ENCODE results near the gene SPEM3.
"Not testable (repeated sequence)": the region's sequence is repeated elsewhere in the genome, so short reads cannot be mapped to it uniquely, and the experiment has no call there.

Gene SPEM3

GRCh38 chr17:7443499-7444485 lies 15.1 kb downstream of the SPEM3 start:
- no peak for DNase-seq

GRCh38 chr17:7444682-7445618 lies 16.3 kb downstream of the SPEM3 start, which contains the start of gene CHRNB1:
TSS of gene CHRNB1 (plus strand) at chr17:7445061. CDS start at chr17:7445128, 67 bp downstream.
- peak; percentile 9 to 34 for DNase-seq

- peak; percentile 9 to 31 for DNase-seq
These were observed 16.9 kb downstream of the SPEM3 start for GRCh38 chr17:7445619-7445968.

DNA sequence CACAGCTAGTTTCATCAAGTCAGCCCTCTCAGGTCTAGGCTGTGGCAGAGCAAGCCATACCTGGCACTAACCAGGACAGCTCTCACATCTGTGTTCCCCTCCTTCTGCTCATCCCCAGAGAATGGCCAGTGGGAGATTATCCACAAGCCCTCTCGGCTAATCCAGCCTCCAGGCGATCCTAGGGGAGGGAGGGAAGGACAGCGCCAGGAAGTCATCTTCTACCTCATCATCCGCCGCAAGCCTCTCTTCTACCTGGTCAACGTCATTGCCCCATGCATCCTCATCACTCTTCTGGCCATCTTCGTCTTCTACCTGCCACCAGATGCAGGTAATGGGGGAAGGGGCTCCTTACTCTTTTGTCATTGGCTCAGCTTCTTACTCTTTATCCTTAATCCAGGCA lies 19.8 kb downstream of the SPEM3 start:
- DNase-seq, result no peak

GRCh38 chr17:7459961-7460545 lies 31.4 kb downstream of the SPEM3 start:
- no peak for DNase-seq

DNA sequence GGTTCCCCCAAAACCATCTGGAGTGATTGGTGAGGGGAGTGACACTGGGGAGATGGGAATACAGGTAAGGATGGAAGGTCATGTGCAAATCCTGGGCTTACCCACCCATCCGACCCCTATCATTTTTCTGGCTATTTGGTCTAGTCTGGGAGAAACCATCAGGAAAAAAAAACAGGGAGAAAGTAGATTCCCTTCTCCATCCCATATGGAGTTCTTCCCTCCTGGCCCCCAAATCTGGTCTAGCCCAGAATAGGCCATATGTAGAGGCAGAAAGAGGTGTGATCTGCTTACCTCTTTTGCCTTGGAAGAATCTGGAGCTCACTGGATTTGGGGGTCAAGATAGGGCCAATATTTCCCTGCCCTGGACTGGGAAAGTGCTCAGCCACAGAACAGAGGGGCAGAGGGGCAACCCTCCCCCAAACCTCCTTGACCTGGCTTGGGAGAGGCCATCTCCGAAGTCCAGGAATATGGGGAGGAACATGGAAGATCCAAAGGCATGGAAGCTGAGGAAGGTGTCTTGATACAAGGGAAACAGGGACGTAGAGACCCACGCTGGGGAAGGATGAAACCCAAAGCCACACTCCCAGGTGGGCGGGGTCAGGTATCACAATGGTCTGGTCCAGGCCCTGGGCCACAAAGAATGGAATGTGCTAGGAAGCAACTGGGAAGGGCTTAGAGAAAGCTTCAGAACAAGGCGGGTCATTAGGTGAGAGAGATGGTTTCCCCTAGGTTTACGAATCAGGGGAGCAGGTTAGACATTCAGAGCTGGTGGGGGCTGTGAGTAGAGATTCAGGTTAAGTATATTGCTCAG lies 32.4 kb downstream of the SPEM3 start:
- DNase-seq, result no peak

DNA sequence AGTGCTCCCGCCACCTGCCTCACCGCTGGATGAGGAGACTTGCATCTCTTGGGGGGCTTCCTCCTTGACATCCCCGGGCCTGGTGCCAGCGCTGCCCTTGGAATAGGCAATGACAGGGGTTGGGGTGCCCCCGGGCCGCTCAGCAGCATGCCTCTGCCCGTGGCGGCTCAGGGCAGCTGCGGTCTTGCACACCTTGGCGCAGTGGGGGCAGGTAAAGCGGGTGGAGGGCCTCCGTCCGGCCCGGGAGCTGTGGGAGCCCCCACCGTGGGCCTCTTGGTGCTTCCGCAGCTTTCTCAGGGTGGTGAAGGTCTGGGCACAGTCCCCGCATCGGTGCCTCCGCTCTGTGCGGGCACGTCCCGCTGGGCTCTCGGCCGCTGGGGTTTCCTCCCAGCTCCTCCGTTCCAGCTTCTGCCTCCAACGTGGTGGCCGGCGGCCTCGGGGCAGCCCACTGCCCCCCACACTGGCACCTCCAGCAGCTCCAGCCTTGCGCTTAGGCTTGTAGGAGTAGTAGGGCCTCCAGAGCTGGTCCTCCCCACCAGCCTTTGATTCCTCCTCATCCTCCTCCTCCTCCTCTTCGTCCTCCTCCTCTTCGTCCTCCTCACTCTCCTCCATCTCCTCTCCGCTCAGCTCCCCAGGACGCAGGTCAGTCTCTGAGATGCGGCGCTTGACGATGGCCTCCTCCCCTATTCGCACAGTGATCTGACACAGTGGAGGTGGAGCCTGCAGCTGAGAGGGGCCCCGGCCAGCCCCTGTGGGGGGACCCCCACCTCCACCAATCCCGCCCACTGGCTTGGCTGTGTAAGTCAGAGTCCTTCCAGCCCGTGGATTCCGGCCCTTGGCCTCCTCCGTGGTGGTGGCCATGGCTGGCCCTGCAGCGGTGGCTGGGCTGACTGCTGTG lies 34.1 kb downstream of the SPEM3 start:
- DNase-seq, result no peak

GRCh38 chr17:7463372-7463846 lies 34.8 kb downstream of the SPEM3 start:
- no peak for DNase-seq

- DNase-seq, result no peak
These were observed 35.4 kb downstream of the SPEM3 start for GRCh38 chr17:7464081-7464480.

DNA sequence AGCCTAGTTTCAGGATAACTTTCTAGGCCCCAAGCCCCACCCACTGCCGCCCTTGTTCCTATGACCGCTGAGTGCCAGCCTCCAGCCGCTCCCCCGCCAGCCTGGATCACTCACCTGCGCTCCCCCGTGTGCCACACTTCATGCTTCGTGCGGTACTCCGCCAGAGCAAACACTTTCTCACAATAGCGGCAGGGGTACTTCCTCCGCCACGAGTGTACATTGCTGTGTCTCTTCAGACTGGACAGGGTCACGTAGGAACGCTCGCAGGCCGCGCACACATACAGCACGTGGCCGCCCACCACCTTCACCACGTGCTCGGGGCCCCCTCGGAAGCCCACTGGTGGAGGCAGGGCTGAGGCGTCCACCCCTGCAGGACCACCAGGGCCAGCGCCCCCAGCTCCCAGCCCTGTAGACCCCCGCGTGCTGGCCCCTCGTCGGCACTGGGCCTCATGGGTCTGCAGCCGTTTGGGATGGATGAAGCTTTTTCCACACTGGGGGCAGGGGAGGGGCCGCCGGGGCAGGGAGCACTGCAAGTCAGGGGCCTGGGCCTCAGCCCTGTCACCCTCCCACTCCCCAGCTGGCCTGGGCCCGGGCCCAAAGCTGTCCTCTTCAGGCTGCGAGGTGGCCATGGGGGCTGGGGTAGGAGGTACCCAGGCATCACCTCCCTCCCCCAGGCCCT lies 37.1 kb downstream of the SPEM3 start:
- no peak for DNase-seq

DNA sequence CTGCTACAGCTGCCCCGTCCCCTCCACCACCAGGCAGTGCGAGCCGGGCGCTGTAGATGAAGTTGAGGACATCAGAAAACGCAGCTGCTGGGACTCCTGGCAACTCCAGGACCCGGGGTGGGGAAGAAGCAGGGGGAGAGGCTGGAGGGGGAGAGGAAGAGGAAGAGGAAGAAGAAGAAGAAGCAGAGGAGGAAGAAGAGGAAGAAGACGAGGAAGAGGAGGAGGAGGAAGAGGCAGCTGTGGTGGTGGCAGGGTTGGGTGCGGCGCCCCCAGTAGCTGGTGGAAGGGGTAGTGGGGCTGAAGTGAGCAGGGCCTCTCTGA lies 37.6 kb downstream of the SPEM3 start:
- DNase-seq, result no peak

GRCh38 chr17:7466639-7467341 lies 38.1 kb downstream of the SPEM3 start:
- no peak for DNase-seq

- DNase-seq, result no peak
These were observed 38.8 kb downstream of the SPEM3 start for GRCh38 chr17:7467498-7467897.

DNA sequence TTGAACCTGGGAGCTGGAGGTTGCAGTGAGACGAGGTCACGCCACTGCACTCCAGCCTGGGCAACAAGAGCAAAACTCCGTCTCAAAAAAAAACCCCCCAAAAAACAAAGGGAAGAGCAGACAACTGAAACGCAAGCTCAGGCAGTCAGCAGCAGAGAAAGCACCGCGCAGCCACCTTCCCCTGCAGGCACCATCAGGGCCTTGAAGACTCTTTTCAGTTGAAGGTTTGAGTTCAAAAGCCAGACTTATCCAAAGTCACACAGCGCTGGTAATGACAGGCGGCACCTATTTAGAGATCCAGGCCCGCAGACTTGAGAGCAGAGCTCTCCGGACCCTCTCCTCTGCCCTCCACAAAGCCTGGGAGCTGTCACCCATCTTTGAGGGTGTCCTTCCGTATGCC lies 39.6 kb downstream of the SPEM3 start:
- DNase-seq, result no peak

DNA sequence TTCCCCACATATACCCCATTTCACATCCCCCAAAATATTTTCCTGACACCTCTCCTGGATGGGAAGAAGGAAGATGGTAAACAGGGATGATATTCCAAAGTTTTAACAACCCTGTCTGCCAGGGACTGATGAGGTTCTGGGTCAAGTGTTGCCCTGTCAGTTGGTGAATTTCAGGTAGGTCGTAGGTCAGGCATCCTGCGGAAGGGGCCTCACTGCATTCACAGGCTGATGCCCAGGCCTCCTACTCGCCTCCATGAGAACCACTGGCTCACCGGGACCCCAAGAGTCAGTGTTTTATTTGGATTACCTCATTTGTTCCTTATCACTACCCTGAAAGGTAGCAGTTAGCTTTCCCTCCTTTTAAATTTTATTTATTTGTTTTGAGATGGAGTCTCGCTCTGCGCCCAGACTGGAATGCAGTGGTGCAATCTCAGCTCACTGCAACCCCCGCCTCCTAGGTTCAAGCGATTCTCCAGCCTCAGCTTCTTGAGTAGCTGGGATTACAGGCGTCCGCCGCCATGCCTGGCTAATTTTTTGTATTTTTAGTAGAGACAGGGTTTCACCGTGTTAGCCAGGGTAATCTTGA lies 40.2 kb downstream of the SPEM3 start:
- DNase-seq, result no peak

DNA sequence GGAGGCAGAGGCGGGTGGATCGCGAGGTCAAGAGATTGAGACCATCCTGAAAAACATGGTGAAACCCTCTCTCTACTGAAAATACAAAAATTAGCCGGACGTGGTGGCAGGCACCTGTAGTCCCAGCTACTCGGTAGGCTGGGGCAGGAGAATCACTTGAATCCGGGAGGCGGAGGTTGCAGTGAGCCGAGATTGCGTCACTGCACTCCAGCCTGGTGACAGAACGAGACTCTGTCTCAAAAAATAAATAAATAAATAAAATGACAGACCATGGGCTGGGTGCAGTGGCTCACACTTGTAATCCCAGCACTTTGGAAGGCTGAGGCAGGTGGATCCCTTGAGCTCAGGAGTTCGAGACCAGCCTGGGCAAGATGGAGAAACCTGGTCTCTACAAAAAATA lies 41.2 kb downstream of the SPEM3 start:
- DNase-seq, result not testable (repeated sequence)

- DNase-seq, result not testable (repeated sequence)
These were observed 41.9 kb downstream of the SPEM3 start for GRCh38 chr17:7470457-7470973.

DNA sequence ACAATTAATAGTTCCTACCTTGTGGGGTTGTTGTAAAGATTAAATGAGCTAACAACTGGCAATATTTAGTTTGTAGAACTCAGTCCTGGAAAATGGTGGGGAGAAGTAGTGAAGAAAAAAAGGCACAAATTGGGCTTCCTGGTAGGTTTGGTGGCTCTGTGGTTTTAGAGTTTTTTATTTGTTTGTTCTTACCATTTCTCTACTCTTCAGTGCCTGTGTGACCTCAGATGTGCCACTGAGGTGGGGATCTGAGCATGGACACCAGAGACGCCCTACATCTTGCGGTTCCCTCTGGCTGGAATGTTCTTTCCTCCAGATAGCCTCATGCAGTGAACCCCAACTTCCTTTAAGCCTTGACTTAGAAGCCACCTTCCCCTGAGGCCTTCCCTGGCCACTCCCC lies 43.1 kb downstream of the SPEM3 start:
- DNase-seq, result no peak

DNA sequence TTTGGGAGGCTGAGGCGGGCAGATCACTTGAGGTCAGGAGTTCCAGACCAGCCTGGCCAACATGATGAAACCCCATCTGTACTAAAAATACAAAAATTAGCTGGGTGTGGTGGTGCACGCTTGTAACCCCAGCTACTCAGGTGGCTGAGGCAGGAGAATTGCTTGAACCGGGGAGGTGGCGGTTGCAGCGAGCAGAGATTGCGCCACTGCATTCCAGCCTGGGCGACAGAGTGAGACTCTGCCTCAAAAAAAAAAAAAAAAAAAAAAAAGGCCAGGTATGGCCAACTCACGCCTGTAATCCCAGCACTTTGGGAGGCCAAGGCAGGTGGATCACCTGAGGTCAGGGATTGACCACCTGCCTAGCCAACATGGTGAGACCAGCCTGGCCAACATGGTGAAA lies 46.1 kb downstream of the SPEM3 start:
- DNase-seq, result not testable (repeated sequence)

All from activated CD4-positive, alpha-beta T cell treated with anti-CD3 and anti-CD28 coated beads, Interleukin-2, amount 50 U/mL, for 48 hours (primary cell).